GM12873 (cell line): ENCODE measurements around the gene TAF3.

Experiments used
- TF ChIP-seq, protein P1 (sequence below): IDR thresholded peaks from 2 replicates; pipeline ENCODE4 v1.5.1; 2012; ENCODE audit warnings: low read depth, mild to moderate bottlenecking, moderate library complexity, low read length, control low read depth; ENCODE audit not compliant: insufficient read depth; ENCODE audit errors: missing control alignments

Gene TAF3

GRCh38 chr10:8014649-8015048 is 196.3 kb downstream of the TAF3 start:
- TF ChIP-seq, protein P1, sequence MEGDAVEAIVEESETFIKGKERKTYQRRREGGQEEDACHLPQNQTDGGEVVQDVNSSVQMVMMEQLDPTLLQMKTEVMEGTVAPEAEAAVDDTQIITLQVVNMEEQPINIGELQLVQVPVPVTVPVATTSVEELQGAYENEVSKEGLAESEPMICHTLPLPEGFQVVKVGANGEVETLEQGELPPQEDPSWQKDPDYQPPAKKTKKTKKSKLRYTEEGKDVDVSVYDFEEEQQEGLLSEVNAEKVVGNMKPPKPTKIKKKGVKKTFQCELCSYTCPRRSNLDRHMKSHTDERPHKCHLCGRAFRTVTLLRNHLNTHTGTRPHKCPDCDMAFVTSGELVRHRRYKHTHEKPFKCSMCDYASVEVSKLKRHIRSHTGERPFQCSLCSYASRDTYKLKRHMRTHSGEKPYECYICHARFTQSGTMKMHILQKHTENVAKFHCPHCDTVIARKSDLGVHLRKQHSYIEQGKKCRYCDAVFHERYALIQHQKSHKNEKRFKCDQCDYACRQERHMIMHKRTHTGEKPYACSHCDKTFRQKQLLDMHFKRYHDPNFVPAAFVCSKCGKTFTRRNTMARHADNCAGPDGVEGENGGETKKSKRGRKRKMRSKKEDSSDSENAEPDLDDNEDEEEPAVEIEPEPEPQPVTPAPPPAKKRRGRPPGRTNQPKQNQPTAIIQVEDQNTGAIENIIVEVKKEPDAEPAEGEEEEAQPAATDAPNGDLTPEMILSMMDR: no peak

GRCh38 chr10:8017277-8017676 is 199.0 kb downstream of the TAF3 start:
- TF ChIP-seq, protein P1: no peak

DNA sequence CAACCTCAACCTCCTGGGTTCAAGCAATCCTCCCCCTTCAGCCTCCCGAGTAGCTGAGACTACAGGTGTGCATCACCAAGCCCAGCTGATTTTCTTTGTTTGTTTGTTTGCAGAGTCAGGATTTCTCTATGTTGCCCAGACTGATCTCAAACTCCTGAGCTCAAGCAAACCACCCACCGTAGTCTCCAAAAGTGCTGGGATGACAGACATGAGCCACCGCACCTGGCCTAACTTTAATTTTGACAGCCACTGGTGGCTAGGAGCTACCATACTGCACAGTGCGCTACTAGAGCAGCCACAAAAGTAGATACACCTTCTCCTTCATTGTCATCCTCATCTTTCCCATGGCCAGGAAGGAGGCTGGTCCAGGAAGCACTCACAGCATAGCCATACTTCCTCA is 205.0 kb downstream of the TAF3 start:
- TF ChIP-seq, protein P1: no peak

- TF ChIP-seq, protein P1: no peak
Measured at GRCh38 chr10:8023851-8024250, 205.5 kb downstream of the TAF3 start.

- TF ChIP-seq, protein P1: no peak
Measured at GRCh38 chr10:8026349-8027259, 208.3 kb downstream of the TAF3 start.

DNA sequence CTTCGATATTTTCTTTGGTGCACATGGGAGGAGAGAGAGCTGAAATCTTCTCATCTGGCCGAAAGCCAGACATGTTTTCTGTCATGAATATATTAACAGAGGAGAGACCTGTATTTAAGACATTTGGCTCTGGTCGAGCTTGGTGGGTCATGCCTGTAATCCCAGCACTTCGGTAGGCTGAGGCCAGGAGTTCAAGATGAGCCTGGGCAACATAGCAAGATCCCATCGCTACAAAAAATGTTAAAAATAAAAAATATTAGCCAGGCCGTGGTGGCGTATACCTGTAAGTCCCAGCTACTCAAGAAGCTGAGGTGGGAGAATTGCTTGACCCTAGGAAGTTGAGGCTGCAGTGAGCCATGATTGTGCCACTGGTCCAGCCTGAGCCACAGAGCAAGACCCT is 214.3 kb downstream of the TAF3 start:
- TF ChIP-seq, protein P1: no peak

DNA sequence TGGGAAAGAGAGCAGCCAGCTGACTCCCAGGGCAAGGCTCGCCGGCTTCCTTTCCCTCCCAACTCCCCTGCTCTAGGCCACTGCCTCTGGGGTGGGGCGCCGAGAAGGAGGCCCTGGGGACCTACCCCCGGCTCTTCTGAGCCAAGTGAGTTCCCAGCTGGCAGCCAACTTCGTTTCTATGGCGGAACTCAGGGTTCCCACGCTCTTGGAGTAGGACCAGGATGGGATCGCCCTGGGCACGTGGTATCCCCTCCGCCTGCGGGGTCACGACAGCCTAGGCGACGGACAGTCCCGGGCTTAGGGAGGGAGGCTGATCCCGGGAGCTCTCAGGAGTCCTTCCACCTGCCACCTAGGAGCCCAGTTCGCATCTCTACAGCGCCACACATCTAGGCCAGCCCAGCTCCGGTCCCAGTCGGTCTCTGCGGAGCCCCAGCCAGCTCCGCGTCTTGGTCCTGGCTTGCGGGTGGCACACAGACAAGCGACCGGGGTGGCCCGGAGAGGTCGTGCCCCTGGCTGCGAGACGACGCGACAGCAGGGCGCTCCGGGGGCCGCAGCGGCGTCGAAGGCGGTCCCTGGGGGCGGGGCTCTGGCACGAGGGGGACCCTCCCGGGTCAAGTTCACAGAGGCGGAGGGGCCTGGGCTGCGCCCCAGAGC is 215.6 kb downstream of the TAF3 start:
- TF ChIP-seq, protein P1: no peak
